K562 (cell line): ENCODE measurements around the gene DUSP3. TPM values are rescaled to one million over a fixed set of nuclear protein-coding genes. Genes with fewer than 3 reads are reported as not detected.

Experiments
- ATAC-seq: fragments of 200-7000 bp; cut with Tn5 transposase; 3 replicates; pipeline ENCODE4 v1.9.1; 2020; ENCODE audit warnings: moderate library complexity
- BruUV-seq: library from RNA; stranded (reverse); fragments of 400-500 nt; replicated peaks from 2 replicates; lab custom pipeline; 2021; lab: Mats Ljungman, UMichigan
- CTCF ChIA-PET: fragments of 300-600 bp; formaldehyde crosslinking; extraction: SDS; loops from one replicate; lab custom pipeline; 2021; ENCODE audit warnings: low intra/inter-chr PET ratio; lab: Yijun Ruan, JAX
- POLR2A ChIA-PET: fragments of 300-600, 350-650 bp; sonication (Branson Sonifier 250); formaldehyde crosslinking; extraction: SDS; loops from one replicate; lab custom pipeline; 2021; ENCODE audit warnings: antibody characterized with exemption, inconsistent platforms; lab: Yijun Ruan, JAX
- DNase-seq, 4 experiments: peaks; one replicate each; pipeline versions ENCODE4 v3.0.0 to v3.0.0-alpha.2; 2011 to 2018; ENCODE audit warnings: low spot score in 3 of 4, mixed read lengths in 3 of 4; ENCODE audit errors: extremely low read depth in 1 of 4
- FAIRE-seq: peaks from 2 replicates; lab custom pipeline; 2011; peaks lifted over from hg19 to GRCh38; lab: Jason Lieb, UNC
- H2AFZ ChIP-seq: 2 replicates; pipeline ENCODE4 v1.6.0; 2011; ENCODE audit warnings: low read depth, low read length, control low read depth, inconsistent platforms
- H3K27ac ChIP-seq: fragments of 200-600 bp; 3 replicates; pipeline ENCODE4 v1.8.0; 2011; ENCODE audit warnings: low read depth, mild to moderate bottlenecking, control low read depth, inconsistent platforms, low read length, moderate library complexity, mixed read lengths; ENCODE audit errors: extremely low read depth
- H3K27me3 ChIP-seq, 2 experiments: fragments of 300-600 bp in 1 of 2; 2 replicates in 1 of 2; 3 replicates in 1 of 2; pipeline versions ENCODE4 v1.6.0 to v1.8.0; 2011; ENCODE audit warnings: inconsistent platforms in 2 of 2, low read length in 2 of 2, mild to moderate bottlenecking in 1 of 2, mixed read lengths in 1 of 2, moderate library complexity in 1 of 2; ENCODE audit not compliant: control insufficient read depth in 2 of 2, insufficient read depth in 2 of 2
- H3K36me3 ChIP-seq: fragments of 300-600 bp; 3 replicates; pipeline ENCODE4 v1.8.0; 2011; ENCODE audit warnings: mild to moderate bottlenecking, low read length, inconsistent platforms; ENCODE audit not compliant: control insufficient read depth, insufficient read depth
- H3K4me1 ChIP-seq, 2 experiments: fragments of 200-600 bp in 1 of 2; replicated peaks in 1 of 2; 2 replicates in 1 of 2; 3 replicates in 1 of 2; pipeline versions ENCODE4 v1.5.1 to v1.8.0; 2011; ENCODE audit warnings: inconsistent platforms in 2 of 2, low read length in 2 of 2, mild to moderate bottlenecking in 1 of 2, mixed read lengths in 1 of 2, moderate library complexity in 1 of 2; ENCODE audit not compliant: control insufficient read depth in 2 of 2, insufficient read depth in 2 of 2
- H3K4me2 ChIP-seq: 2 replicates; pipeline ENCODE4 v1.6.1; 2011; ENCODE audit warnings: low read length, control low read depth, inconsistent platforms, mixed read lengths; ENCODE audit not compliant: insufficient read depth
- H3K4me3 ChIP-seq: fragments of 200-600 bp; sonication (generic), shearing (Covaris generic); 2 replicates; pipeline ENCODE4 v1.5.1; 2016; ENCODE audit warnings: control low read depth, inconsistent platforms
- H3K79me2 ChIP-seq: fragments of 200-600 bp; 3 replicates; pipeline ENCODE4 v1.8.0; 2011; ENCODE audit warnings: low read length, inconsistent platforms; ENCODE audit not compliant: control insufficient read depth, insufficient read depth
- H3K9ac ChIP-seq, 2 experiments: 2 replicates each; pipeline versions ENCODE4 v1.6.0 to v1.6.1; 2011; ENCODE audit warnings: low read depth in 2 of 2, low read length in 2 of 2, control low read depth in 1 of 2, inconsistent platforms in 1 of 2, mild to moderate bottlenecking in 1 of 2, mixed read lengths in 1 of 2; ENCODE audit not compliant: insufficient read depth in 1 of 2
- H3K9me1 ChIP-seq: one replicate; pipeline ENCODE4 v1.6.0; 2011; ENCODE audit warnings: inconsistent platforms, mild to moderate bottlenecking, low read length, moderate library complexity; ENCODE audit not compliant: control insufficient read depth, insufficient read depth
- H3K9me3 ChIP-seq: replicated peaks from 2 replicates; pipeline ENCODE4 v1.5.1; 2011; ENCODE audit warnings: low read depth, low read length, inconsistent platforms; ENCODE audit not compliant: control insufficient read depth, insufficient read depth
- H4K20me1 ChIP-seq: replicated peaks from 2 replicates; pipeline ENCODE4 v1.6.1; 2011; ENCODE audit warnings: low read length, inconsistent platforms, mixed read lengths; ENCODE audit not compliant: control insufficient read depth, insufficient read depth
- CTCF ChIP-seq, 3 experiments: IDR thresholded peaks in 2 of 3; conservative IDR thresholded peaks in 1 of 3; 2 replicates each; pipeline ENCODE4 v1.5.1; 2011 to 2012; ENCODE audit warnings: low read length in 3 of 3, mild to moderate bottlenecking in 3 of 3, control low read depth in 2 of 3, improper control_type of control experiment in 1 of 3, inconsistent platforms in 1 of 3, low read depth in 1 of 3, mixed read lengths in 1 of 3, moderate library complexity in 1 of 3; ENCODE audit not compliant: insufficient read depth in 2 of 3
- JUN ChIP-seq, 2 experiments: sonication (generic) in 1 of 2; formaldehyde crosslinking in 1 of 2; IDR thresholded peaks; 2 replicates each; pipeline versions ENCODE4 v1.6.1 to v1.8.0; 2012 to 2022; ENCODE audit warnings: borderline replicate concordance in 2 of 2, mild to moderate bottlenecking in 2 of 2, improper control_type of control experiment in 1 of 2, low read depth in 1 of 2, low read length in 1 of 2, missing genetic modification reagents in 1 of 2
- KAT7 ChIP-seq: sonication (generic); formaldehyde crosslinking; IDR thresholded peaks from 2 replicates; pipeline ENCODE4 v1.8.0; 2022; ENCODE audit warnings: missing genetic modification reagents, mild to moderate bottlenecking, borderline replicate concordance
- YBX1 ChIP-seq: fragments of 450-650 bp; IDR thresholded peaks from 2 replicates; pipeline ENCODE4 v1.7.1; 2016; ENCODE audit warnings: mild to moderate bottlenecking
- WGBS: fragments of 100-300 bp; shearing (Covaris generic); methylation state at CpG from one replicate; pipeline ENCODE4 v1.1.6; 2016; ENCODE audit warnings: low coverage, mixed read lengths; ENCODE audit not compliant: insufficient coverage; ENCODE audit errors: missing lambda C conversion rate; 5-methylcytosine and 5-hydroxymethylcytosine counted together
- in situ Hi-C: fragments of 300-500 bp; cut with MboI; formaldehyde crosslinking; loops from 4 replicates; pipeline ENCODE4 v1.15.0; 2018; ENCODE audit warnings: inconsistent platforms, mixed read lengths
- intact Hi-C: fragments of 100-400 bp; cut with micrococcal nuclease; formaldehyde crosslinking; loops from 2 replicates; pipeline ENCODE4 v1.14.2; 2022
- polyA plus RNA-seq, 8 experiments: library from polyadenylated mRNA; depleted of rRNA in 4 of 8; stranded (reverse) in 5 of 8; unstranded in 3 of 8; fragments of >200 nt; fragmentation: Nextera tagmentation in 2 of 8; fragmentation: Illumina TruSeq in 1 of 8; extraction: Ambion mirVana in 2 of 8; extraction: Trizol in 1 of 8; gene quantifications; 2 replicates each; pipeline versions ENCODE4 v1.2.1 to v1.2.3, GENCODE V29; 2011 to 2014; ENCODE audit warnings: inconsistent platforms in 1 of 8, missing spikeins in 1 of 8
- total RNA-seq, 7 experiments: library from RNA; depleted of rRNA in 6 of 7; stranded (reverse); fragments of >200 nt in 6 of 7; fragmentation: Illumina TruSeq in 2 of 7; extraction: Trizol in 2 of 7; gene quantifications; 2 replicates each; pipeline versions ENCODE4 v1.2.1 to v1.2.3, GENCODE V29; 2011 to 2021; ENCODE audit warnings: low replicate concordance in 1 of 7

Gene DUSP3
- total and polyA plus RNA-seq, 9 of the 15 experiments (the other 6 are each of a cell fraction or from before 2014, with no cell fraction given) = 4.1 to 19.8 (median 12.3) TPM

GRCh38 chr17:43759836-43760235, 18.9 kb downstream of the DUSP3 start:
- BruUV-seq = no TSS peak

More at GRCh38 chr17:43759836-43760235, 18.9 kb downstream of the DUSP3 start:
- intact Hi-C loops (loop anchor here (1.0 kb wide), 2 partner anchors 66 to 183 kb away; no protein-coding TSS in a partner anchor), in situ Hi-C loops (loop anchor here (5.0 kb wide), 2 partner anchors 73 to 183 kb away; no protein-coding TSS in a partner anchor)
- no peak overlapping the region for H3K9ac ChIP-seq
- H4K20me1 ChIP-seq = peaks cover 3% of the 10 kb centered on the region; the same call in 1 of the 2 replicates
- no peak overlapping the region for H2AFZ ChIP-seq
- ATAC-seq = no peak
- peaks cover 0 to 12% of the 10 kb centered on the region in 2 experiments; a peak in 2 of 5 replicates for H3K4me1 ChIP-seq
- DNase-seq = no peak
- FAIRE-seq = no peak
- CTCF ChIA-PET = interaction anchor here (1.0 to 11.2 kb wide), 7 partner anchors 46 to 239 kb away, joined by 3 to 310 read pairs (median 5); no protein-coding TSS in a partner anchor
- peaks cover 20 to 64% of the 10 kb centered on the region in 2 experiments for H3K27me3 ChIP-seq
- WGBS = 29% methylated on average over 6 of the region's 7 CpGs
- H3K27ac ChIP-seq = no peak overlapping the region
- no peaks in the 10 kb centered on the region for H3K36me3 ChIP-seq
- no peaks in the 10 kb centered on the region for H3K9me3 ChIP-seq
- no peak overlapping the region for H3K4me3 ChIP-seq
- no peaks in the 10 kb centered on the region for H3K79me2 ChIP-seq
- TF ChIP-seq YBX1 (no peak), KAT7 (CRISPR knock-in tag) (no peak), CTCF (IDR thresholded peaks at IDR 0.05 in 2 of 3, conservative IDR thresholded peaks at IDR 0.05 in 1 of 3; ENCODE audit: insufficient read depth in 2 of 3, low read depth in 1 of 3, low read length in 3 of 3) (no peak), JUN (IDR thresholded peaks at IDR 0.05; ENCODE audit: borderline replicate concordance, low read depth, low read length) (no peak), JUN (CRISPR knock-in tag; IDR thresholded peaks at IDR 0.05; ENCODE audit: borderline replicate concordance) (0 out of 2 replicates have a peak, but pooled peaks have one; percentile 21)
- no peaks in the 10 kb centered on the region for H3K9me1 ChIP-seq
- no peak overlapping the region for H3K4me2 ChIP-seq
- POLR2A ChIA-PET = interaction anchor here (0.7 to 1.6 kb wide), 4 partner anchors 14 to 80 kb away, joined by 3 to 5 read pairs (median 4); no protein-coding TSS in a partner anchor
